ENCODE measurements around the gene USP6NL.

DNA sequence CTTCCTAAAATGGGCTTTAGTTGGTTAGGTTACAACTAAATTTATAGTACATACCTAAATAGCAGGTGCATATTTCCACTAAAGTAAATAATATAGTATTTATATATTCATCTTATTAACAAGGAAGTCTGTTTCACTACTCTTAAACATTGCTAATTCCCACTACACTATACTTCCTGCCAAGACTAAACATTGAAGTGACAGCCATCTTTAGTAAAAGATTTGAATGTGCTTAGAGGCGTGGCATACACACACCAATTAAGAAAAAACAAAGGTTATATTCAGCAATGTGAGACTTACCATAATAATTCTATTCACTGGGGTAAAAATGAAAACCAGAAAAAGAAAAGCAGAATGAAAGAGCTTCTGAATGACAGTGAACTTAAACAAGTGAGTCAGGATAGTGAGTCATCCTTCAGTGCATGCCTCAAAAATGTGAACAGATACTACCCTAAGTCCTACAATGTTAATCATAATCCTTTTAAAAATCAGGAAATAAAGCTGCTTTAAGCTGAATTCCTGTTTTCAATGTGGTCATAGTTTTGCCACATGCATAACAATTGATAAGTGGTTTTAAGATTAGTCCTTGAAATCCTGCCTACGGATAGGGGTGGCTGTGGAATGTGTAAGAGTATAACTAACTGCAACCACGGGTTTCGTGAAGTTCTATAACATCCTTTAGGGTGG lies 59.4 kb downstream of the USP6NL start:
- TF ChIP-seq, protein P1, sequence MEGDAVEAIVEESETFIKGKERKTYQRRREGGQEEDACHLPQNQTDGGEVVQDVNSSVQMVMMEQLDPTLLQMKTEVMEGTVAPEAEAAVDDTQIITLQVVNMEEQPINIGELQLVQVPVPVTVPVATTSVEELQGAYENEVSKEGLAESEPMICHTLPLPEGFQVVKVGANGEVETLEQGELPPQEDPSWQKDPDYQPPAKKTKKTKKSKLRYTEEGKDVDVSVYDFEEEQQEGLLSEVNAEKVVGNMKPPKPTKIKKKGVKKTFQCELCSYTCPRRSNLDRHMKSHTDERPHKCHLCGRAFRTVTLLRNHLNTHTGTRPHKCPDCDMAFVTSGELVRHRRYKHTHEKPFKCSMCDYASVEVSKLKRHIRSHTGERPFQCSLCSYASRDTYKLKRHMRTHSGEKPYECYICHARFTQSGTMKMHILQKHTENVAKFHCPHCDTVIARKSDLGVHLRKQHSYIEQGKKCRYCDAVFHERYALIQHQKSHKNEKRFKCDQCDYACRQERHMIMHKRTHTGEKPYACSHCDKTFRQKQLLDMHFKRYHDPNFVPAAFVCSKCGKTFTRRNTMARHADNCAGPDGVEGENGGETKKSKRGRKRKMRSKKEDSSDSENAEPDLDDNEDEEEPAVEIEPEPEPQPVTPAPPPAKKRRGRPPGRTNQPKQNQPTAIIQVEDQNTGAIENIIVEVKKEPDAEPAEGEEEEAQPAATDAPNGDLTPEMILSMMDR (IDR thresholded peaks at IDR 0.05) = no peak
- TF ChIP-seq POLR2A (IDR thresholded peaks at IDR 0.05) = no peak
- peak in 1 of 4 donors; percentile 26 for TF ChIP-seq POLR2AphosphoS5 (IDR thresholded peaks at IDR 0.05)
- TF ChIP-seq EP300 (IDR thresholded peaks at IDR 0.05) = no peak

All from sigmoid colon (tissue), 4 donors.